ENCODE measurements around the gene PRMT2. TPM values are rescaled to one million over a fixed set of nuclear protein-coding genes. Genes with fewer than 3 reads are reported as not detected.

PRMT2 gene
- total RNA-seq, 3 donors from 2014 or later (not counting 1 experiment from before 2014, with no cell fraction given): 122 to 199 (median 170) TPM

DNA sequence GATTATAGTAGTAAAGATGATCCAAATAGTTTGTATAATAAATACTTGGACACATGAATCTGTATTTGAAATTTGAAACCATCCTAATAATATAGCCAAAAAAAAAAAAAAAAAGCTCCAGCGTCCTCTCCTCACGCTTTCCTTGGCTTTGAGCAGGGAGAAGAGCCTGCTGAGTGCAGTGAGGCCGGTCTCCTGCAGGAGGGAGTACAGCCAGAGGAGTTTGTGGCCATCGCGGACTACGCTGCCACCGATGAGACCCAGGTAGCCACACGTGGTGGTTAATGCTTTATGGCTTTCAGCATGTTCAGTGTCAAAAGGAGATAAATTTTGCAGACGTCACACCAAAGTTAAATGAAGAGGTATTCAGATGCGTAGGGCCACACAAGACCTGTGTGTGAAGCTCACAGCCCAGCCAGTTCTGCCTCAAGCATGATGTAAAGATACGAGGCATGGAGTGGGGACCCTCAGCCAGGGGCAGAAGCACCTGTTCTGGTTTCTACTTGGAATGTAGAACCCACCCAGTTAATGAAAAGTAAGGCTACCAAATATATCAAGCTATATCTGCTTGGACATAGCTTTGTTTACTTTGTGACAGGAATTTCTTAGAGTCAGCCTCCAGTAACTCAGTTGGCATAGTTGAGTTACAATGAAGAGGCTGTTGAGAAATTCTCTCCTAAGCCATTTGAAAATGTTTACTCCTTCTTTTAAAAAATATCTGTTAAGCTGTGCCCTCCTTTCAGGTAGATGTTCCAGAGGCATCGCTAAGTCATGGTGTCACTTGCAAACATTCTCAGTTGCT is 8.1 kb downstream of the PRMT2 start:
- Histone ChIP-seq H3K36me3 (ENCODE audit: control insufficient read depth, insufficient read depth, low read length) (peaks cover 66% of the 10 kb centered on the region), H3K27me3 (ENCODE audit: control insufficient read depth, insufficient read depth, low read length) (no peaks in the 10 kb centered on the region), H3K4me3 (ENCODE audit: low read length) (no peak overlapping the region), H3K9me3 (ENCODE audit: control insufficient read depth, insufficient read depth, low read length) (no peaks in the 10 kb centered on the region), H3K27ac (ENCODE audit: low read length) (no peak overlapping the region), H3K4me1 (ENCODE audit: control insufficient read depth, insufficient read depth, low read length) (peaks cover 3% of the 10 kb centered on the region)
- 78% methylated on average over 12 of the region's 12 CpGs for WGBS (ENCODE audit: insufficient coverage)
- TF ChIP-seq, protein P1, sequence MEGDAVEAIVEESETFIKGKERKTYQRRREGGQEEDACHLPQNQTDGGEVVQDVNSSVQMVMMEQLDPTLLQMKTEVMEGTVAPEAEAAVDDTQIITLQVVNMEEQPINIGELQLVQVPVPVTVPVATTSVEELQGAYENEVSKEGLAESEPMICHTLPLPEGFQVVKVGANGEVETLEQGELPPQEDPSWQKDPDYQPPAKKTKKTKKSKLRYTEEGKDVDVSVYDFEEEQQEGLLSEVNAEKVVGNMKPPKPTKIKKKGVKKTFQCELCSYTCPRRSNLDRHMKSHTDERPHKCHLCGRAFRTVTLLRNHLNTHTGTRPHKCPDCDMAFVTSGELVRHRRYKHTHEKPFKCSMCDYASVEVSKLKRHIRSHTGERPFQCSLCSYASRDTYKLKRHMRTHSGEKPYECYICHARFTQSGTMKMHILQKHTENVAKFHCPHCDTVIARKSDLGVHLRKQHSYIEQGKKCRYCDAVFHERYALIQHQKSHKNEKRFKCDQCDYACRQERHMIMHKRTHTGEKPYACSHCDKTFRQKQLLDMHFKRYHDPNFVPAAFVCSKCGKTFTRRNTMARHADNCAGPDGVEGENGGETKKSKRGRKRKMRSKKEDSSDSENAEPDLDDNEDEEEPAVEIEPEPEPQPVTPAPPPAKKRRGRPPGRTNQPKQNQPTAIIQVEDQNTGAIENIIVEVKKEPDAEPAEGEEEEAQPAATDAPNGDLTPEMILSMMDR (IDR thresholded peaks at IDR 0.05): no peak
- peaks cover 18% of the 10 kb centered on the region for H3K36me3 Mint-ChIP-seq
- DNase-seq (no peak), ATAC-seq (no peak)
- H3K27ac Mint-ChIP-seq: peak overlapping the region in 1 of 2 donors; percentile 99
- no peak overlapping the region for H3K4me3 Mint-ChIP-seq
- intact Hi-C loops (cut with micrococcal nuclease): no loop called here
- H3K27me3 Mint-ChIP-seq (ENCODE audit: low read depth in 2 of 2): no peaks in the 10 kb centered on the region
- H3K4me1 Mint-ChIP-seq: peaks cover 50 to 59% of the 10 kb centered on the region in 2 donors
- no peaks in the 10 kb centered on the region for H3K9me3 Mint-ChIP-seq

DNA sequence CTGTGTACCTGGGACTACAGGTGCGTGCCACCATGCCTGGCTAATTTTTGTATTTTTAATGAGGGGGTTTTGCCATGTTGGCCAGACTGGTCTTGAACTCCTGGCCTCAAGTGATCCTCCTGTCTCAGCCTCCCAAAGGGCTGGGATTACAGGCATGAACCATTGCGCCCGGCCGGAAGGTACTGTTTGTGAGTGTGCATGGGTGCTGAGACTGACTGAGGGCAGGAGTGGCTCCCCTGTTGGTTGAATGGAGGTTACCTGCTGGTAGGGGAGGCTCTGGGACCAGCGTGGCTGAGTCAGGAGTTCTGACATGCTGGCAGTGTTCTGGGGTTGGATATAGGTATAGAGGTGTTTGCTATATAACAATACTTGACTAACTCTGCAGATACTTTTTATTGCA is 10.4 kb downstream of the PRMT2 start:
- ATAC-seq (no peak), DNase-seq (no peak)
- Mint-ChIP-seq H3K4me1 (peaks cover 28 to 49% of the 10 kb centered on the region in 2 donors), H3K9me3 (no peaks in the 10 kb centered on the region), H3K27ac (peak overlapping the region; percentile 49 to 61), H3K36me3 (peaks cover 12% of the 10 kb centered on the region), H3K27me3 (ENCODE audit: low read depth in 2 of 2) (no peaks in the 10 kb centered on the region), H3K4me3 (no peak overlapping the region)
- Histone ChIP-seq H3K4me1 (ENCODE audit: control insufficient read depth, insufficient read depth, low read length) (peaks cover 3% of the 10 kb centered on the region), H3K27me3 (ENCODE audit: control insufficient read depth, insufficient read depth, low read length) (no peaks in the 10 kb centered on the region), H3K36me3 (ENCODE audit: control insufficient read depth, insufficient read depth, low read length) (peaks cover 86% of the 10 kb centered on the region), H3K4me3 (ENCODE audit: low read length) (no peak overlapping the region), H3K27ac (ENCODE audit: low read length) (no peak overlapping the region), H3K9me3 (ENCODE audit: control insufficient read depth, insufficient read depth, low read length) (no peaks in the 10 kb centered on the region)
- TF ChIP-seq, protein P1 (IDR thresholded peaks at IDR 0.05): no peak
- WGBS (ENCODE audit: insufficient coverage): 98% methylated on average over 5 of the region's 5 CpGs
- intact Hi-C loops (cut with micrococcal nuclease): no loop called here

DNA sequence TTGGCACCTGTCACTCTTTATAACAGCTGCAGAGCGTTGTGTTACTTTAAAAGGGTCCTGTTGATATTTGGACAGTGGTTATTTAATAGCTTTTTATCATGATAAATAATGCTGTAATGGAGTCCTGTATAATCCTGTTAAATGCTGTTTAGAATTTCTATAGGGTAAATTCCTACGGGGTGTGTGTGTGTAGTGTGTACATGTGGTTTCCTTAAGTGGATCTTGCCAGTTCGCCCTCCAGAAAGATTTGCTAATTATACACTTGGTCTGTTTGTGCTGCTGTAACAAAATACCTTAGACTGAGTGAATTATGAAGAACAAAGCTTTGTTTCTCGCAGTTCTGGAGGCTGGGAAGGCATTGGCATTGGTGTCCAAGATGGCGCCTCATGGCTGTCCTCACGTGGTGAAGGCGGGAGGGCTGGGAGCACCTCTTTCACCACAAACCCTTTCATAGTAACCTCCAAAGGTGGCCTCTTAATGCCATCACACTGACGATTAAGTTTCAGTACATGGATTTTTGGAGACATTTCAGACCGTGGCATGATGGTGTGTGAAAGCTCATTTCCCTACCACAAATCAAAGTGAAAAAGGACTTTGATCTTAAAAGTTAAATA is 11.2 kb downstream of the PRMT2 start:
- peaks cover 32 to 49% of the 10 kb centered on the region in 2 donors for H3K4me1 Mint-ChIP-seq
- H3K27me3 ChIP-seq (ENCODE audit: control insufficient read depth, insufficient read depth, low read length): no peaks in the 10 kb centered on the region
- TF ChIP-seq, protein P1 (IDR thresholded peaks at IDR 0.05): no peak
- DNase-seq (no peak), ATAC-seq (no peak)
- no peaks in the 10 kb centered on the region for H3K27me3 Mint-ChIP-seq (ENCODE audit: low read depth in 2 of 2)
- H3K36me3 Mint-ChIP-seq: peaks cover 8% of the 10 kb centered on the region
- H3K9me3 Mint-ChIP-seq: no peaks in the 10 kb centered on the region
- H3K4me1 ChIP-seq (ENCODE audit: control insufficient read depth, insufficient read depth, low read length): peaks cover 3% of the 10 kb centered on the region
- peaks cover 85% of the 10 kb centered on the region for H3K36me3 ChIP-seq (ENCODE audit: control insufficient read depth, insufficient read depth, low read length)
- peak overlapping the region; percentile 49 to 61 for H3K27ac Mint-ChIP-seq
- no peak overlapping the region for H3K4me3 Mint-ChIP-seq
- no peak overlapping the region for H3K4me3 ChIP-seq (ENCODE audit: low read length)
- H3K27ac ChIP-seq (ENCODE audit: low read length): no peak overlapping the region
- 92% methylated on average over 9 of the region's 9 CpGs for WGBS (ENCODE audit: insufficient coverage)
- no peaks in the 10 kb centered on the region for H3K9me3 ChIP-seq (ENCODE audit: control insufficient read depth, insufficient read depth, low read length)
- intact Hi-C loops (cut with micrococcal nuclease): no loop called here
